H1 (cell line): Measurements from ENCODE around the gene MAPT. TPM values are rescaled to one million over a fixed set of nuclear protein-coding genes. Genes with fewer than 3 reads are reported as not detected.

Experiments
- CTCF ChIA-PET: fragments of 300-600 bp; sonication (Branson Sonifier 250); formaldehyde crosslinking; loops from one replicate; lab custom pipeline; 2021; ENCODE audit not compliant: partially characterized antibody; lab: Charles Lee
- POLR2A ChIA-PET: fragments of 300-600 bp; sonication (Branson Sonifier 250); formaldehyde crosslinking; loops from one replicate; lab custom pipeline; 2021; ENCODE audit warnings: inconsistent platforms; ENCODE audit not compliant: partially characterized antibody; lab: Charles Lee
- DNase-seq, 2 experiments: peaks; one replicate each; pipeline versions ENCODE4 v3.0.0 to v3.0.0-alpha.2; 2010 to 2022; ENCODE audit warnings: low spot score in 2 of 2, low read depth in 1 of 2, mixed read lengths in 1 of 2
- FAIRE-seq: peaks from 2 replicates; lab custom pipeline; 2011; peaks lifted over from hg19 to GRCh38; lab: Jason Lieb, UNC
- H2AFZ ChIP-seq: 2 replicates; pipeline ENCODE4 v1.8.1; 2012; ENCODE audit warnings: low read length, inconsistent platforms
- H2AK5ac ChIP-seq: 2 replicates; pipeline ENCODE4 v1.6.1; 2013; ENCODE audit warnings: low read depth, low read length
- H2BK120ac ChIP-seq: replicated peaks from 2 replicates; pipeline ENCODE3; 2013; ENCODE audit warnings: low read depth, low read length, inconsistent platforms
- H2BK12ac ChIP-seq: 2 replicates; pipeline ENCODE4 v1.6.1; 2013; ENCODE audit warnings: low read depth, low read length
- H2BK15ac ChIP-seq: 2 replicates; pipeline ENCODE4 v1.6.1; 2013; ENCODE audit warnings: low read length
- H2BK20ac ChIP-seq: 2 replicates; pipeline ENCODE4 v1.6.1; 2013; ENCODE audit warnings: low read length
- H2BK5ac ChIP-seq: 2 replicates; pipeline ENCODE4 v1.6.1; 2013; ENCODE audit warnings: low read depth, low read length
- H3K14ac ChIP-seq: 2 replicates; pipeline ENCODE4 v1.6.1; 2013; ENCODE audit warnings: inconsistent platforms; ENCODE audit not compliant: insufficient read length
- H3K18ac ChIP-seq: 2 replicates; pipeline ENCODE4 v1.6.1; 2013; ENCODE audit warnings: low read length; ENCODE audit errors: extremely low read depth
- H3K23ac ChIP-seq: 2 replicates; pipeline ENCODE4 v1.6.1; 2013; ENCODE audit warnings: inconsistent platforms; ENCODE audit not compliant: insufficient read length
- H3K23me2 ChIP-seq: 2 replicates; pipeline ENCODE4 v1.6.1; 2013; ENCODE audit warnings: low read depth, low read length
- H3K27ac ChIP-seq: 2 replicates; pipeline ENCODE4 v1.6.1; 2011; ENCODE audit warnings: low read depth, low read length, inconsistent platforms
- H3K27me3 ChIP-seq, 4 experiments: replicated peaks in 1 of 4; 1 replicate in 1 of 4; 2 replicates in 3 of 4; pipeline versions ENCODE4 v1.6.1 to v1.8.1; 2011 to 2013; ENCODE audit warnings: low read length in 3 of 4, mild to moderate bottlenecking in 3 of 4, inconsistent platforms in 2 of 4, mixed read lengths in 2 of 4, moderate library complexity in 1 of 4; ENCODE audit not compliant: control insufficient read depth in 3 of 4, insufficient read depth in 3 of 4; ENCODE audit errors: extremely low read depth in 1 of 4
- H3K36me3 ChIP-seq, 4 experiments: 2 replicates each; pipeline versions ENCODE4 v1.6.1 to v1.8.1; 2011 to 2013; ENCODE audit warnings: mild to moderate bottlenecking in 4 of 4, low read length in 3 of 4, moderate library complexity in 2 of 4, control low read depth in 1 of 4, inconsistent platforms in 1 of 4; ENCODE audit not compliant: insufficient read depth in 4 of 4, control insufficient read depth in 2 of 4
- H3K4ac ChIP-seq: replicated peaks from 2 replicates; pipeline ENCODE3; 2013; ENCODE audit warnings: low read length, low read depth, mixed read lengths, inconsistent platforms; ENCODE audit not compliant: insufficient read length
- H3K4me1 ChIP-seq, 4 experiments: replicated peaks in 1 of 4; 1 replicate in 1 of 4; 2 replicates in 3 of 4; pipeline versions ENCODE4 v1.6.1 to v1.8.1; 2011 to 2013; ENCODE audit warnings: low read length in 3 of 4, inconsistent platforms in 2 of 4, mixed read lengths in 1 of 4; ENCODE audit not compliant: insufficient read depth in 4 of 4, control insufficient read depth in 3 of 4
- H3K4me2 ChIP-seq, 2 experiments: 2 replicates each; pipeline versions ENCODE4 v1.6.1 to v1.8.1; 2011 to 2013; ENCODE audit warnings: low read depth in 2 of 2, low read length in 2 of 2, control low read depth in 1 of 2, inconsistent platforms in 1 of 2, mild to moderate bottlenecking in 1 of 2; ENCODE audit not compliant: insufficient read depth in 1 of 2
- H3K4me3 ChIP-seq, 4 experiments: fragments of 200-600, 300-600 bp in 1 of 4; sonication (generic), shearing (Covaris generic), sonication (Bioruptor Twin) in 1 of 4; 2 replicates each; pipeline versions ENCODE4 v1.5.1 to v1.8.1; 2011 to 2016; ENCODE audit warnings: low read length in 4 of 4, low read depth in 3 of 4, control low read depth in 2 of 4, inconsistent platforms in 2 of 4, mild to moderate bottlenecking in 2 of 4, mixed read lengths in 1 of 4, moderate library complexity in 1 of 4; ENCODE audit not compliant: insufficient read depth in 2 of 4; ENCODE audit errors: extremely low read depth in 1 of 4
- H3K56ac ChIP-seq: replicated peaks from 2 replicates; pipeline ENCODE3; 2013; ENCODE audit warnings: low read depth, mild to moderate bottlenecking, mixed read lengths, low read length, inconsistent platforms; ENCODE audit not compliant: insufficient read length
- H3K79me1 ChIP-seq: 2 replicates; pipeline ENCODE4 v1.6.1; 2013; ENCODE audit warnings: low read depth, low read length, control low read depth
- H3K79me2 ChIP-seq, 2 experiments: 2 replicates each; pipeline versions ENCODE4 v1.6.1 to v1.8.1; 2012 to 2013; ENCODE audit warnings: low read length in 2 of 2, mild to moderate bottlenecking in 2 of 2, inconsistent platforms in 1 of 2; ENCODE audit not compliant: insufficient read depth in 2 of 2, control insufficient read depth in 1 of 2
- H3K9ac ChIP-seq, 4 experiments: replicated peaks in 1 of 4; 1 replicate in 1 of 4; 2 replicates in 3 of 4; pipeline versions ENCODE4 v1.6.1 to v1.8.1; 2011 to 2013; ENCODE audit warnings: low read depth in 3 of 4, low read length in 3 of 4, control low read depth in 2 of 4, mild to moderate bottlenecking in 2 of 4, moderate library complexity in 2 of 4, inconsistent platforms in 1 of 4; ENCODE audit errors: extremely low read depth in 1 of 4
- H3K9me3 ChIP-seq, 2 experiments: 2 replicates each; pipeline versions ENCODE4 v1.6.1 to v1.8.1; 2012 to 2013; ENCODE audit warnings: mild to moderate bottlenecking in 2 of 2, moderate library complexity in 2 of 2, control low read depth in 1 of 2, inconsistent platforms in 1 of 2, low read depth in 1 of 2, low read length in 1 of 2, mixed read lengths in 1 of 2; ENCODE audit not compliant: insufficient read depth in 2 of 2
- H4K20me1 ChIP-seq, 2 experiments: replicated peaks in 1 of 2; 2 replicates each; pipeline versions ENCODE3 to v1.8.1; 2011 to 2013; ENCODE audit warnings: inconsistent platforms in 2 of 2, low read length in 2 of 2, mild to moderate bottlenecking in 1 of 2; ENCODE audit not compliant: insufficient read depth in 2 of 2, control insufficient read depth in 1 of 2
- H4K5ac ChIP-seq: 2 replicates; pipeline ENCODE4 v1.6.1; 2013; ENCODE audit warnings: low read length, low read depth, mixed read lengths, inconsistent platforms; ENCODE audit not compliant: insufficient read length
- H4K8ac ChIP-seq: 2 replicates; pipeline ENCODE4 v1.8.0; 2013; ENCODE audit warnings: mild to moderate bottlenecking, moderate library complexity, low read length, inconsistent platforms; ENCODE audit not compliant: insufficient read depth; ENCODE audit errors: extremely low read depth
- H4K91ac ChIP-seq: replicated peaks from 2 replicates; pipeline ENCODE3; 2013; ENCODE audit warnings: low read length, mixed read lengths, inconsistent platforms; ENCODE audit not compliant: insufficient read length
- ASH2L ChIP-seq: fragments of 200-600, 300-600 bp; sonication (generic); IDR thresholded peaks from one replicate; pipeline ENCODE4 v1.7.1; 2017; ENCODE audit warnings: low read length
- CBX8 ChIP-seq: fragments of 300-800, 300-1000 bp; sonication (generic); IDR thresholded peaks from 2 replicates; pipeline ENCODE4 v1.7.1; 2016; ENCODE audit warnings: low read depth, low read length, borderline replicate concordance
- CREB1 ChIP-seq: IDR thresholded peaks from 2 replicates; pipeline ENCODE4 v1.6.1; 2012; ENCODE audit warnings: inconsistent platforms
- EGR1 ChIP-seq: IDR thresholded peaks from 2 replicates; pipeline ENCODE4 v1.6.1; 2011; ENCODE audit warnings: low read depth, low read length, borderline replicate concordance
- GABPA ChIP-seq: IDR thresholded peaks from 2 replicates; pipeline ENCODE4 v1.6.1; 2011; ENCODE audit warnings: mild to moderate bottlenecking, low read length, moderate library complexity, borderline replicate concordance; ENCODE audit not compliant: insufficient read depth
- KDM1A ChIP-seq: fragments of 200-600, 300-600 bp; sonication (generic); IDR thresholded peaks from 2 replicates; pipeline ENCODE4 v1.7.1; 2016; ENCODE audit warnings: mild to moderate bottlenecking, low read length, borderline replicate concordance
- MAFK ChIP-seq: IDR thresholded peaks from 2 replicates; pipeline ENCODE4 v1.6.1; 2012; ENCODE audit warnings: low read depth, mild to moderate bottlenecking, improper control_type of control experiment, low read length
- POLR2A ChIP-seq, 2 experiments: IDR thresholded peaks; 1 replicate in 1 of 2; 2 replicates in 1 of 2; pipeline ENCODE4 v1.6.1; 2011; ENCODE audit warnings: low read depth in 2 of 2, low read length in 2 of 2, mild to moderate bottlenecking in 2 of 2; ENCODE audit errors: control extremely low read depth in 1 of 2
- SAP30 ChIP-seq: fragments of 300-600 bp; sonication (generic); IDR thresholded peaks from 2 replicates; pipeline ENCODE4 v1.7.1; 2012; ENCODE audit warnings: low read length, moderate library complexity, mild to moderate bottlenecking, inconsistent platforms; ENCODE audit not compliant: insufficient read depth, insufficient replicate concordance
- SIN3A ChIP-seq, 2 experiments: IDR thresholded peaks in 1 of 2; conservative IDR thresholded peaks in 1 of 2; 2 replicates each; pipeline ENCODE4 v1.6.1; 2011 to 2012; ENCODE audit warnings: low read length in 2 of 2, improper control_type of control experiment in 1 of 2, low read depth in 1 of 2, mild to moderate bottlenecking in 1 of 2
- SIX5 ChIP-seq: IDR thresholded peaks from 2 replicates; pipeline ENCODE4 v1.6.1; 2011; ENCODE audit warnings: mild to moderate bottlenecking, low read depth, low read length
- SP2 ChIP-seq: IDR thresholded peaks from 2 replicates; pipeline ENCODE4 v1.6.1; 2012; ENCODE audit warnings: mild to moderate bottlenecking, low read length, inconsistent platforms
- SP4 ChIP-seq: IDR thresholded peaks from 2 replicates; pipeline ENCODE4 v1.6.1; 2012; ENCODE audit warnings: low read length, inconsistent platforms
- SUZ12 ChIP-seq: fragments of 200-600 bp; sonication (generic); IDR thresholded peaks from 2 replicates; pipeline ENCODE4 v1.6.1; 2012; ENCODE audit warnings: mild to moderate bottlenecking, inconsistent platforms, low read length, moderate library complexity, mixed read lengths
- ZNF274 ChIP-seq: IDR thresholded peaks from 2 replicates; pipeline ENCODE4 v1.7.0; 2012; ENCODE audit warnings: low read length, borderline replicate concordance; ENCODE audit errors: extremely low read depth
- WGBS, 2 experiments: shearing (Covaris generic) in 1 of 2; methylation state at CpG; one replicate each; pipeline versions ENCODE4 v1.1.6 to v1.1.7; 2013 to 2015; ENCODE audit warnings: low lambda C conversion rate in 2 of 2, mixed read lengths in 2 of 2, inconsistent platforms in 1 of 2, low coverage in 1 of 2, missing lambda C conversion rate in 1 of 2; ENCODE audit not compliant: insufficient replicate concordance in 2 of 2, insufficient coverage in 1 of 2, insufficient read length in 1 of 2; ENCODE audit errors: extremely low coverage in 1 of 2, missing lambda C conversion rate in 1 of 2; 5-methylcytosine and 5-hydroxymethylcytosine counted together
- polyA plus RNA-seq, 7 experiments: library from polyadenylated mRNA; depleted of rRNA in 3 of 7; stranded (reverse) in 5 of 7; unstranded in 2 of 7; fragments of >200 nt in 5 of 7; fragments of 200-250 nt in 2 of 7; gene quantifications; 1 replicate in 5 of 7; 2 replicates in 1 of 7; 4 replicates in 1 of 7; pipeline versions ENCODE4 v1.2.1 to v1.2.3, GENCODE V29; 2011 to 2013; ENCODE audit warnings: missing spikeins in 2 of 7, mixed read lengths in 2 of 7
- total RNA-seq: library from RNA; stranded (reverse); fragmentation: NEBNext Ultra II Directional; extraction: Animal tissue kit (Norgen Biotek cat#: 25700); gene quantifications from 2 replicates; pipeline ENCODE4 v1.2.1, GENCODE V29; 2021

Gene MAPT
- total and polyA plus RNA-seq, 2 of the 8 experiments (the other 6 are each of a cell fraction or from before 2014, with no cell fraction given) = 0.54 to 1.7 TPM

GRCh38 chr17:45948498-45948880 lies 54.1 kb downstream of the MAPT start:
- peaks cover 0 to 6% (median 2%) of the 10 kb centered on the region in 4 experiments; a peak in 4 of 7 replicates for H3K4me1 ChIP-seq
- H3K23me2 ChIP-seq = no peaks in the 10 kb centered on the region
- peak overlapping the region in 1 of 4 experiments; percentile 45; a peak in 1 of 8 replicates for H3K4me3 ChIP-seq
- 88% methylated on average over 2 of the region's 2 CpGs; no CpG with 5 or more reads in 1 of the 2 experiments for WGBS, 2 experiments
- H3K79me1 ChIP-seq = no peaks in the 10 kb centered on the region
- peaks cover 0 to 12% (median 11%) of the 10 kb centered on the region in 4 experiments; a peak in 6 of 7 replicates for H3K27me3 ChIP-seq
- H3K23ac ChIP-seq = no peak overlapping the region
- H3K79me2 ChIP-seq = no peaks in the 10 kb centered on the region
- H2BK5ac ChIP-seq = no peak overlapping the region
- H3K36me3 ChIP-seq = no peaks in the 10 kb centered on the region
- H3K14ac ChIP-seq = no peak overlapping the region
- POLR2A ChIA-PET = interaction anchor here (0.8 to 1.5 kb wide), 4 partner anchors 12 to 55 kb away, joined by 3 to 5 read pairs (median 3); partner anchors contain the start of gene MAPT
- 0 out of 2 replicates have a peak overlapping the region, but pooled peaks have one; percentile 1 for H2BK12ac ChIP-seq
- peak overlapping the region in 1 of 2 experiments; percentile 62; a peak in 1 of 4 replicates for H3K4me2 ChIP-seq
- no peak overlapping the region for H4K5ac ChIP-seq
- H2BK20ac ChIP-seq = peak overlapping the region; percentile 2; the same call in 1 of the 2 replicates
- no peak overlapping the region for H2BK15ac ChIP-seq
- no peak overlapping the region for H3K4ac ChIP-seq
- H2AK5ac ChIP-seq = no peak overlapping the region
- H3K56ac ChIP-seq = no peak overlapping the region
- CTCF ChIA-PET = interaction anchor here (1.2 to 4.3 kb wide), 16 partner anchors 8 to 111 kb away, joined by 3 to 28 read pairs (median 6); no protein-coding TSS in a partner anchor
- H4K8ac ChIP-seq = no peak overlapping the region
- no peak overlapping the region for H2AFZ ChIP-seq
- H3K9me3 ChIP-seq = no peaks in the 10 kb centered on the region
- no peak overlapping the region for H3K27ac ChIP-seq
- H3K9ac ChIP-seq = no peak overlapping the region
- DNase-seq (no peak), FAIRE-seq (peak; percentile 58)
- H4K20me1 ChIP-seq = no peaks in the 10 kb centered on the region
- peak overlapping the region; percentile 89 for H2BK120ac ChIP-seq
- no peak overlapping the region for H4K91ac ChIP-seq
- H3K18ac ChIP-seq = no peak overlapping the region; the same call in 1 of the 2 replicates
- no peak for TF ChIP-seq CREB1
- TF ChIP-seq SAP30 = no peak
- no peak for TF ChIP-seq MAFK
- no peak for TF ChIP-seq POLR2A (IDR thresholded peaks at IDR 0.05; ENCODE audit: control extremely low read depth in 1 of 2, low read depth in 2 of 2, low read length in 2 of 2)
- no peak for TF ChIP-seq SP4
- no peak for TF ChIP-seq GABPA
- no peak for TF ChIP-seq ZNF274
- no peak for TF ChIP-seq KDM1A
- TF ChIP-seq SP2 = no peak
- no peak for TF ChIP-seq ASH2L
- TF ChIP-seq CBX8 = no peak
- TF ChIP-seq SIX5 = no peak
- no peak for TF ChIP-seq SIN3A (conservative IDR thresholded peaks at IDR 0.05 in 1 of 2, IDR thresholded peaks at IDR 0.05 in 1 of 2; ENCODE audit: low read depth in 1 of 2, low read length in 2 of 2)
- TF ChIP-seq SUZ12 = no peak
- no peak for TF ChIP-seq EGR1
